K562 (cell line): ENCODE measurements around the gene GEN1. TPM values are rescaled to one million over a fixed set of nuclear protein-coding genes. Genes with fewer than 3 reads are reported as not detected.

Source experiments
- FIP1L1 ChIP-seq: fragments of 200-400 bp; formaldehyde crosslinking; IDR thresholded peaks from 2 replicates; pipeline ENCODE4 v1.6.1; 2018; ENCODE audit warnings: mild to moderate bottlenecking, low read depth, low read length; ENCODE audit not compliant: poor library complexity, severe bottlenecking
- HDGF ChIP-seq: fragments of 450-650 bp; IDR thresholded peaks from 2 replicates; pipeline ENCODE4 v1.6.1; 2016
- KAT8 ChIP-seq: fragments of 450-650 bp; IDR thresholded peaks from 2 replicates; pipeline ENCODE4 v1.6.1; 2016; ENCODE audit warnings: low read depth, mild to moderate bottlenecking
- KDM4B ChIP-seq, 2 experiments: fragments of 450-650 bp in 1 of 2; sonication (generic) in 1 of 2; IDR thresholded peaks; 2 replicates each; pipeline ENCODE4 v1.6.1; 2016 to 2017; ENCODE audit warnings: borderline replicate concordance in 2 of 2, antibody characterized with exemption in 1 of 2, low read depth in 1 of 2, mild to moderate bottlenecking in 1 of 2
- TAF15 ChIP-seq: fragments of 200-400 bp; formaldehyde crosslinking; IDR thresholded peaks from 2 replicates; pipeline ENCODE4 v1.6.1; 2017; ENCODE audit warnings: mild to moderate bottlenecking, low read depth, low read length, moderate library complexity
- polyA plus RNA-seq, 8 experiments: library from polyadenylated mRNA; depleted of rRNA in 4 of 8; stranded (reverse) in 5 of 8; unstranded in 3 of 8; fragments of >200 nt; fragmentation: Nextera tagmentation in 2 of 8; fragmentation: Illumina TruSeq in 1 of 8; extraction: Ambion mirVana in 2 of 8; extraction: Trizol in 1 of 8; gene quantifications; 2 replicates each; pipeline versions ENCODE4 v1.2.1 to v1.2.3, GENCODE V29; 2011 to 2014; ENCODE audit warnings: inconsistent platforms in 1 of 8, missing spikeins in 1 of 8
- total RNA-seq, 7 experiments: library from RNA; depleted of rRNA in 6 of 7; stranded (reverse); fragments of >200 nt in 6 of 7; fragmentation: Illumina TruSeq in 2 of 7; extraction: Trizol in 2 of 7; gene quantifications; 2 replicates each; pipeline versions ENCODE4 v1.2.1 to v1.2.3, GENCODE V29; 2011 to 2021; ENCODE audit warnings: low replicate concordance in 1 of 7
- TF ChIP-seq, protein P1 (sequence below), 2 experiments: fragments of 450-650 bp in 1 of 2; IDR thresholded peaks; 2 replicates each; pipeline ENCODE4 v1.6.1; 2011 to 2017; ENCODE audit warnings: low read depth in 2 of 2, antibody characterized with exemption in 1 of 2, borderline replicate concordance in 1 of 2, low read length in 1 of 2, mild to moderate bottlenecking in 1 of 2, mixed read lengths in 1 of 2; ENCODE audit not compliant: control insufficient read depth in 1 of 2
- TF ChIP-seq, protein P2 (sequence below): sonication (generic); formaldehyde crosslinking; IDR thresholded peaks from 2 replicates; pipeline ENCODE4 v1.8.0; 2022; ENCODE audit warnings: mild to moderate bottlenecking, missing genetic modification reagents
- TF ChIP-seq, protein P3 (sequence below), 2 experiments: fragments of 450-650 bp in 1 of 2; sonication (generic) in 1 of 2; formaldehyde crosslinking in 1 of 2; IDR thresholded peaks in 1 of 2; conservative IDR thresholded peaks in 1 of 2; 2 replicates each; pipeline versions ENCODE4 v1.6.1 to v1.8.1; 2016 to 2023; ENCODE audit warnings: mild to moderate bottlenecking in 2 of 2, moderate library complexity in 2 of 2, inconsistent platforms in 1 of 2, missing genetic modification reagents in 1 of 2
- TF ChIP-seq, protein P4 (sequence below): fragments of 250-450 bp; sonication (Bioruptor Pico); IDR thresholded peaks from 2 replicates; pipeline ENCODE4 v1.8.0; 2021; ENCODE audit warnings: moderate library complexity, mild to moderate bottlenecking, inconsistent platforms
- TF ChIP-seq, protein P5 (sequence below): sonication (generic); formaldehyde crosslinking; IDR thresholded peaks from 2 replicates; pipeline ENCODE4 v1.8.1; 2023; ENCODE audit warnings: mild to moderate bottlenecking, missing genetic modification reagents
- TF ChIP-seq, protein P6 (sequence below): fragments of 250-450 bp; sonication (Bioruptor Pico); IDR thresholded peaks from 2 replicates; pipeline ENCODE4 v1.4.0; 2020

The GEN1 gene
- total and polyA plus RNA-seq, 9 of the 15 experiments (the other 6 are each of a cell fraction or from before 2014, with no cell fraction given), result 8.6 to 39.7 (median 24.5) TPM

DNA sequence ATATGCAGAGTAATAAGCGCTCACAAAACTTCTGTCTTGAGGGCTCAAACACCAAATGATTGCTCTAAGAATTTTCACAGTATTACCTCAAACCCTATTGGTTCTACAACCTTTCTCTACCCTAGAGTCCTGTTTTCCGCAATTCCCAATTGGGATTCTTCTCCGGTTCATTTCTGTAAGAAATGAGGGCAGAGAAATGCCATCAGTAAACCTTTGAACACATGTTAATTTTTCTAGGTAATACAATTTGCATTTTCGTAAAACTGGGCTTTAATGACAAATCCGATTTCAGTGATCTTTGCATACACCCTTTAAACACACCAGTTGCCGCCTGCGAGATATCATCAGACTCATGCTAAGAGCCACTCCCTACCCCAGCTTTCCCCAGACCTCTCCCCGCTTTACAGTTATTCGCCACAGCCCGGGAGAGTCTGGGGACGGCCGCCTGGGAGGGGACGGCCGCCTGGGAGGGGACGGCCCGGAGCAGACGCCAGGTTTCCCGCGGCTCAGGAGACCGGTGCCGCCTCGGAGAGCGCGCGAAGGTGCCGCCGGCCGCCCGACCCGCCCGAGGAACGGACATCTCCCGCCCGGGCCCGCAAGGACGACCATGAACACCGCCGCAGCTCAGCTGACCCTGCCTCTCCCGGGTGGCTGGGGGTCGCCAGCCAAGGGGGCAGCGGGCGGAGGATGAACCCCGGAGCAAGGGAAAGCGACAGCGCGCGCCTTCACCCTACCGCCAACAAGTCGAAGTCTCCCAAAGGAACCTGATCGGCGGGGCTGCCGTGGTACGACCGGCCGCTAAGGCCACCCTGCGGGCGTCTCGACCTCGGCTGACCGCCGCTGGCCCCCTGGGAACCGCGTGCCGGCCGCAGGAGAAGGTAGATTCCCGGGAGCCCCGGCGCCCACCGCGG is 791 bp upstream of the GEN1 start (continued):
- TF ChIP-seq, protein P1, sequence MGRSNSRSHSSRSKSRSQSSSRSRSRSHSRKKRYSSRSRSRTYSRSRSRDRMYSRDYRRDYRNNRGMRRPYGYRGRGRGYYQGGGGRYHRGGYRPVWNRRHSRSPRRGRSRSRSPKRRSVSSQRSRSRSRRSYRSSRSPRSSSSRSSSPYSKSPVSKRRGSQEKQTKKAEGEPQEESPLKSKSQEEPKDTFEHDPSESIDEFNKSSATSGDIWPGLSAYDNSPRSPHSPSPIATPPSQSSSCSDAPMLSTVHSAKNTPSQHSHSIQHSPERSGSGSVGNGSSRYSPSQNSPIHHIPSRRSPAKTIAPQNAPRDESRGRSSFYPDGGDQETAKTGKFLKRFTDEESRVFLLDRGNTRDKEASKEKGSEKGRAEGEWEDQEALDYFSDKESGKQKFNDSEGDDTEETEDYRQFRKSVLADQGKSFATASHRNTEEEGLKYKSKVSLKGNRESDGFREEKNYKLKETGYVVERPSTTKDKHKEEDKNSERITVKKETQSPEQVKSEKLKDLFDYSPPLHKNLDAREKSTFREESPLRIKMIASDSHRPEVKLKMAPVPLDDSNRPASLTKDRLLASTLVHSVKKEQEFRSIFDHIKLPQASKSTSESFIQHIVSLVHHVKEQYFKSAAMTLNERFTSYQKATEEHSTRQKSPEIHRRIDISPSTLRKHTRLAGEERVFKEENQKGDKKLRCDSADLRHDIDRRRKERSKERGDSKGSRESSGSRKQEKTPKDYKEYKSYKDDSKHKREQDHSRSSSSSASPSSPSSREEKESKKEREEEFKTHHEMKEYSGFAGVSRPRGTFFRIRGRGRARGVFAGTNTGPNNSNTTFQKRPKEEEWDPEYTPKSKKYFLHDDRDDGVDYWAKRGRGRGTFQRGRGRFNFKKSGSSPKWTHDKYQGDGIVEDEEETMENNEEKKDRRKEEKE (IDR thresholded peaks at IDR 0.05; ENCODE audit: borderline replicate concordance in 1 of 2, control insufficient read depth in 1 of 2, low read depth in 2 of 2, low read length in 1 of 2), result no peak
- no peak for TF ChIP-seq TAF15
- TF ChIP-seq KDM4B (IDR thresholded peaks at IDR 0.05; ENCODE audit: borderline replicate concordance in 2 of 2, low read depth in 1 of 2), result no peak
- TF ChIP-seq, protein P2, sequence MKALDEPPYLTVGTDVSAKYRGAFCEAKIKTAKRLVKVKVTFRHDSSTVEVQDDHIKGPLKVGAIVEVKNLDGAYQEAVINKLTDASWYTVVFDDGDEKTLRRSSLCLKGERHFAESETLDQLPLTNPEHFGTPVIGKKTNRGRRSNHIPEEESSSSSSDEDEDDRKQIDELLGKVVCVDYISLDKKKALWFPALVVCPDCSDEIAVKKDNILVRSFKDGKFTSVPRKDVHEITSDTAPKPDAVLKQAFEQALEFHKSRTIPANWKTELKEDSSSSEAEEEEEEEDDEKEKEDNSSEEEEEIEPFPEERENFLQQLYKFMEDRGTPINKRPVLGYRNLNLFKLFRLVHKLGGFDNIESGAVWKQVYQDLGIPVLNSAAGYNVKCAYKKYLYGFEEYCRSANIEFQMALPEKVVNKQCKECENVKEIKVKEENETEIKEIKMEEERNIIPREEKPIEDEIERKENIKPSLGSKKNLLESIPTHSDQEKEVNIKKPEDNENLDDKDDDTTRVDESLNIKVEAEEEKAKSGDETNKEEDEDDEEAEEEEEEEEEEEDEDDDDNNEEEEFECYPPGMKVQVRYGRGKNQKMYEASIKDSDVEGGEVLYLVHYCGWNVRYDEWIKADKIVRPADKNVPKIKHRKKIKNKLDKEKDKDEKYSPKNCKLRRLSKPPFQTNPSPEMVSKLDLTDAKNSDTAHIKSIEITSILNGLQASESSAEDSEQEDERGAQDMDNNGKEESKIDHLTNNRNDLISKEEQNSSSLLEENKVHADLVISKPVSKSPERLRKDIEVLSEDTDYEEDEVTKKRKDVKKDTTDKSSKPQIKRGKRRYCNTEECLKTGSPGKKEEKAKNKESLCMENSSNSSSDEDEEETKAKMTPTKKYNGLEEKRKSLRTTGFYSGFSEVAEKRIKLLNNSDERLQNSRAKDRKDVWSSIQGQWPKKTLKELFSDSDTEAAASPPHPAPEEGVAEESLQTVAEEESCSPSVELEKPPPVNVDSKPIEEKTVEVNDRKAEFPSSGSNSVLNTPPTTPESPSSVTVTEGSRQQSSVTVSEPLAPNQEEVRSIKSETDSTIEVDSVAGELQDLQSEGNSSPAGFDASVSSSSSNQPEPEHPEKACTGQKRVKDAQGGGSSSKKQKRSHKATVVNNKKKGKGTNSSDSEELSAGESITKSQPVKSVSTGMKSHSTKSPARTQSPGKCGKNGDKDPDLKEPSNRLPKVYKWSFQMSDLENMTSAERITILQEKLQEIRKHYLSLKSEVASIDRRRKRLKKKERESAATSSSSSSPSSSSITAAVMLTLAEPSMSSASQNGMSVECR (CRISPR knock-in tag), result peak; percentile 47; the same call in 1 of the 2 replicates
- no peak for TF ChIP-seq KAT8
- peak; percentile 47 for TF ChIP-seq FIP1L1
- TF ChIP-seq, protein P3, sequence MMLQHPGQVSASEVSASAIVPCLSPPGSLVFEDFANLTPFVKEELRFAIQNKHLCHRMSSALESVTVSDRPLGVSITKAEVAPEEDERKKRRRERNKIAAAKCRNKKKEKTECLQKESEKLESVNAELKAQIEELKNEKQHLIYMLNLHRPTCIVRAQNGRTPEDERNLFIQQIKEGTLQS (IDR thresholded peaks at IDR 0.05), result no peak
- TF ChIP-seq, protein P3 (CRISPR knock-in tag; conservative IDR thresholded peaks at IDR 0.05), result 0 out of 2 replicates have a peak, but pooled peaks have one; percentile 18
- TF ChIP-seq, protein P4, sequence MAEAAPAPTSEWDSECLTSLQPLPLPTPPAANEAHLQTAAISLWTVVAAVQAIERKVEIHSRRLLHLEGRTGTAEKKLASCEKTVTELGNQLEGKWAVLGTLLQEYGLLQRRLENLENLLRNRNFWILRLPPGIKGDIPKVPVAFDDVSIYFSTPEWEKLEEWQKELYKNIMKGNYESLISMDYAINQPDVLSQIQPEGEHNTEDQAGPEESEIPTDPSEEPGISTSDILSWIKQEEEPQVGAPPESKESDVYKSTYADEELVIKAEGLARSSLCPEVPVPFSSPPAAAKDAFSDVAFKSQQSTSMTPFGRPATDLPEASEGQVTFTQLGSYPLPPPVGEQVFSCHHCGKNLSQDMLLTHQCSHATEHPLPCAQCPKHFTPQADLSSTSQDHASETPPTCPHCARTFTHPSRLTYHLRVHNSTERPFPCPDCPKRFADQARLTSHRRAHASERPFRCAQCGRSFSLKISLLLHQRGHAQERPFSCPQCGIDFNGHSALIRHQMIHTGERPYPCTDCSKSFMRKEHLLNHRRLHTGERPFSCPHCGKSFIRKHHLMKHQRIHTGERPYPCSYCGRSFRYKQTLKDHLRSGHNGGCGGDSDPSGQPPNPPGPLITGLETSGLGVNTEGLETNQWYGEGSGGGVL (CRISPR knock-in tag), result no peak
- TF ChIP-seq, protein P5, sequence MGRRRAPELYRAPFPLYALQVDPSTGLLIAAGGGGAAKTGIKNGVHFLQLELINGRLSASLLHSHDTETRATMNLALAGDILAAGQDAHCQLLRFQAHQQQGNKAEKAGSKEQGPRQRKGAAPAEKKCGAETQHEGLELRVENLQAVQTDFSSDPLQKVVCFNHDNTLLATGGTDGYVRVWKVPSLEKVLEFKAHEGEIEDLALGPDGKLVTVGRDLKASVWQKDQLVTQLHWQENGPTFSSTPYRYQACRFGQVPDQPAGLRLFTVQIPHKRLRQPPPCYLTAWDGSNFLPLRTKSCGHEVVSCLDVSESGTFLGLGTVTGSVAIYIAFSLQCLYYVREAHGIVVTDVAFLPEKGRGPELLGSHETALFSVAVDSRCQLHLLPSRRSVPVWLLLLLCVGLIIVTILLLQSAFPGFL, result no peak
- TF ChIP-seq, protein P6, sequence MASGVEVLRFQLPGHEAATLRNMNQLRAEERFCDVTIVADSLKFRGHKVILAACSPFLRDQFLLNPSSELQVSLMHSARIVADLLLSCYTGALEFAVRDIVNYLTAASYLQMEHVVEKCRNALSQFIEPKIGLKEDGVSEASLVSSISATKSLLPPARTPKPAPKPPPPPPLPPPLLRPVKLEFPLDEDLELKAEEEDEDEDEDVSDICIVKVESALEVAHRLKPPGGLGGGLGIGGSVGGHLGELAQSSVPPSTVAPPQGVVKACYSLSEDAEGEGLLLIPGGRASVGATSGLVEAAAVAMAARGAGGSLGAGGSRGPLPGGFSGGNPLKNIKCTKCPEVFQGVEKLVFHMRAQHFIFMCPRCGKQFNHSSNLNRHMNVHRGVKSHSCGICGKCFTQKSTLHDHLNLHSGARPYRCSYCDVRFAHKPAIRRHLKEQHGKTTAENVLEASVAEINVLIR, result no peak
- no peak for TF ChIP-seq HDGF
